Right ventricle myocardium superior (tissue), 1 donor: ENCODE data around the gene PCAT6. TPM values are rescaled to one million over a fixed set of nuclear protein-coding genes. Genes with fewer than 3 reads are reported as not detected.
"Not testable (repeated sequence)": the region's sequence is repeated elsewhere in the genome, so short reads cannot be mapped to it uniquely, and the experiment has no call there.

Experiments
- ATAC-seq: fragments of 200-7000 bp; cut with Tn5 transposase; one replicate; pipeline ENCODE4 v1.9.1; 2020; ENCODE audit warnings: mild to moderate bottlenecking; ENCODE audit not compliant: poor library complexity
- DNase-seq: peaks from one replicate; pipeline ENCODE4 v3.0.0-alpha.2; 2020
- intact Hi-C: fragments of 100-400 bp; cut with DNase I; formaldehyde crosslinking; loops from one replicate; pipeline ENCODE4 v1.11.2; 2022
- long read RNA-seq: library from polyadenylated mRNA; unstranded; transcript quantifications from one replicate; pipeline ENCODE4 v2.0.0, GENCODE V29; 2021
- total RNA-seq: library from RNA; stranded (reverse); fragmentation: NEBNext Ultra II Directional; extraction: Animal tissue kit (Norgen Biotek cat#: 25700); gene quantifications from one replicate; pipeline ENCODE4 v1.2.1, GENCODE V29; 2021
- donor health status: DM: no; HTN: yes; CAD: no; lungs with severe emphysema.

PCAT6 gene
- 1.0 TPM for total RNA-seq
- long read RNA-seq = 0 reads

GRCh38 chr1:202810615-202811295 is at the start of gene PCAT6:
Gene PCAT6 (plus strand): TSS chr1:202810954.
- intact Hi-C loops = loop anchor here (10.0 kb wide), 1 partner anchor 54 kb away; no protein-coding TSS in a partner anchor
- ATAC-seq (peak; percentile 96), DNase-seq (peak; percentile 96)

DNA sequence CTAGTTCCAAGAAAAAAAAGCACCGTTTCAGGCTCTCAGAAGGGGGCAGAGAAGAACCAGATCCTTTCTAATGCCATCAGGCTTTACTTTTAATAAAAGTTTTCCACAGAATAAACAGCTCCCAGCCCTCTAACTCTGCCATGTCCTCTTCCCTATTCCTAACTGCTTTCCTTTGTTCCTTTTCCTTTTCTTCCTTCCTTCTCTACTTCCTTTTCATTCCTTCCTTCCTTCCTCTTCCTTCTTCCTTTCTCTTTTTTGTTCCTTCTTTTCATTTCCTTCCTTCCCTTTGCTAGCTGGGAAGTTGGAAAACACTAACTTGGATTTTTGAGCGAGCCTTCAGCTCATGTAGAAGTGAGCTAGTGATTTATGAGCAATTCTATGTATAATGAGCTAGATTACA is 48.7 kb upstream of the PCAT6 start:
- no peak for DNase-seq
- intact Hi-C loops = no loop called here
- ATAC-seq = no peak

GRCh38 chr1:202765721-202766120 is 45.0 kb upstream of the PCAT6 start:
- intact Hi-C loops = no loop called here
- no peak for DNase-seq

GRCh38 chr1:202770135-202770534 is 40.6 kb upstream of the PCAT6 start:
- intact Hi-C loops = no loop called here
- no peak for DNase-seq
- ATAC-seq = no peak

More at GRCh38 chr1:202765721-202766120, 45.0 kb upstream of the PCAT6 start:
- ATAC-seq = no peak

- no peak for DNase-seq
- intact Hi-C loops = no loop called here
- ATAC-seq = no peak
Observed at GRCh38 chr1:202781180-202781579, 29.6 kb upstream of the PCAT6 start.

DNA sequence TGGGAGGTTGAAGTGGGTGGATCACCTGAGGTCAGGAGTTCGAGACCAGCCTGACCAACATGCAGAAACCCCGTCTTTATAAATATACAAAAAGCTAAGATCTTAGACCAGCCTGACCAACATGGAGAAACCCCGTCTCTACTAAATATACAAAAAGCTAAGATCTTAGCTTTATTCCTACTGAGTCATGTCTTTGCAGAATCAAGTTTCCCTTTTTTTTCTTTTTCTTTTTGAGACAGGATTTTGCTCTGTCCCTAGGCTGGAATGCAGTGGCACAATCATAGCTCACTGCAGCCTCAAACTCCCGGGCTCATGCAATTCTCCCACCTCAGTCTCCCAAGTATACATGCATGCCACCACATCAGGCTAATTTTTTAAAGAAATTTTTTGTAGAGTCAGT is 23.9 kb upstream of the PCAT6 start:
- no peak for DNase-seq
- intact Hi-C loops = no loop called here
- no peak for ATAC-seq

- DNase-seq (no peak), ATAC-seq (no peak)
- intact Hi-C loops = no loop called here
Observed at GRCh38 chr1:202788800-202789199, 22.0 kb upstream of the PCAT6 start.

GRCh38 chr1:202791077-202791747 is 19.5 kb upstream of the PCAT6 start:
- DNase-seq = no peak
- intact Hi-C loops = no loop called here
- ATAC-seq = no peak

DNA sequence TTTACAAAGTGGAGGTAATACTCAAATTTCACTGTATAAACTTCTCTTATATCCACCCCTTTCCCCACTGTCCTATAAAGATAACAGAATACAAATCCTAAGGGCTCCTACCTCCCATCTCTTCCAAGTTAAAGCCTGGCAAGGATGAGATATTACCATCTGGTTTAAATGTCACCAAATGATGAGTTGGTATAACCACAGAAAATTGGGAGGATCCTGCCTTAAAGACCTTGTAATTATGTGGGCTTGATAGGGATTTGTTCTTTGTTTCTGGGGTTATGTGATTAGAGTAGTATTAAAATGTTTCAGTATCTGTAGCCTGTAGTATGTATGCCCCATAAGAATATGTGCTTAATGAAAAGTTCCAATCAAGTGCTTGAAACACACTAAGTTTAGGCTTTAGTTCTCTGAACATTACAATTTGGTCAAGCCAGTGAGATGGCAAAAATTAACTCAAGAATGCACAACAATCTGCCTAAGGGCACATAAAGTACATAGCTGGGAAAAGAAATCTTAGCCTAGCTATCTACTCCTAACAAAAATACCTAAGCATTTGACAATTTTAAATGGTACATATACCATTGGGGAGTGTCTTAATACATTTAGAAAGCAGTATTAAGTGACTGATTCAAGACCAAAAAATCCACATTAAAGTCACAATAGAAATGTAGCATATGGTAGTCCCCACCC is 16.6 kb upstream of the PCAT6 start:
- DNase-seq (no peak), ATAC-seq (no peak)
- intact Hi-C loops = no loop called here

GRCh38 chr1:202794931-202795330 is 15.8 kb upstream of the PCAT6 start:
- intact Hi-C loops, DNase-seq, ATAC-seq: not testable (repeated sequence)

GRCh38 chr1:202796670-202797069 is 14.1 kb upstream of the PCAT6 start:
- DNase-seq (no peak), ATAC-seq (no peak)
- intact Hi-C loops = no loop called here

DNA sequence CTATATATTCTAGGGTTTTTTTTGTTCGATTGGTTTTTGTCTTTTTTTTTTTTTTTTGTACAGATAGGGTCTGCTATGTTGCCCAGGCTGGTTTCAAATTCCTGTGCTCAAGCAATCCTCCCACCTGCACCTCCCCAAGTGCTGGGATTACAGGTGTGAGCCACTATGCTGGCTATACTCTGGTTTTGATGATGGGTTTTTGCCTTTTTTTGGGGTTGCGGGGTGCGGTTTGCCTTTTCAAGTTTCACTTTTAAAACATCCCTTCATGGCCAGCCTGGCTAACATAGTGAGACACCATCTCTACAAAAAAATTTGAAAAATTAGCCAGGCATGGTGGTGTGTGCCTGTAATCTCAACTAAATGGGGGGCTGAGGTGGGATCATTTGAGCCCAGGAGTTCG is 12.5 kb upstream of the PCAT6 start:
- intact Hi-C loops = no loop called here

GRCh38 chr1:202798792-202799331 is 11.9 kb upstream of the PCAT6 start:
- intact Hi-C loops = no loop called here
- DNase-seq (no peak), ATAC-seq (no peak)

More for the DNA sequence above, 12.5 kb upstream of the PCAT6 start:
- no peak for ATAC-seq
- no peak for DNase-seq

GRCh38 chr1:202800742-202801141 is 10.0 kb upstream of the PCAT6 start:
- DNase-seq (no peak), ATAC-seq (no peak)
- intact Hi-C loops = no loop called here

DNA sequence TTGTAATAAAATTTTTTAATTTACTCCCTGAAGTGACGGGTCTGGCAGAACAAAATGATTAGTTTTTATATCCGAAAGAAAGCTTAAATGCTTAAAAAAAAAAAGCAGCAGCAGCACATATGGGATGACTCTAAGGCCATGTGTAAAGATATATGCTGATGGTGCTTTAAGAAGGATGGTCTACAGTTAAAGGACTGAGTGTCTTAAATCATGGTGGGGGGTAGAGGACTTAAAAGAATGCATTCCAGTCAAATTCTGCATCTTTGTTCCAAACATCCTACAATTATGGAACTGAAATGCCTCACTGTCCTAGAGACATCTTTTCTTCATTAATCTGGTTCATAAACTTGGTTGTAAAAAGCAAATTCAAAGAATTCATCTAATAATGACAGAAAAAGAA is 9.6 kb upstream of the PCAT6 start:
- no peak for DNase-seq
- ATAC-seq = no peak
- intact Hi-C loops = no loop called here

DNA sequence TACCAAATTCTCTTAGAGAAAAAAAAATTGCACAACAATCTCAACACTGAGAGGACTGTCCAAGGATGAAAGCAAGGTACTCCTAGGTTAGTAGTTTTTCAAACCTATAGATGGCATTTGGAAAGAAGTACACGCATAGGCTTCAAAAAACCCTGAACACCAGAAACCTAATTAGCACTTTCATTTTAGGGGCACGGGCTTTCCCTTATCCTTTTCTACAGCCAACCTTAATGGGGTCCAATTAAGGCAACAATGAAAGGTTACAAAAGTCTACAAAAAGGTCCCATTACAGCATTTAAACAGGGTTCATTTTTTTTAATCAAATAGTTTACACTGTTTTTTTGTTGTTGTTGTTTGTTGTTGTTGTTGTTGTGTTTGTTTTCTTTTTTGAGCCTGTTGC is 8.7 kb upstream of the PCAT6 start:
- no peak for ATAC-seq
- intact Hi-C loops = no loop called here
- no peak for DNase-seq

DNA sequence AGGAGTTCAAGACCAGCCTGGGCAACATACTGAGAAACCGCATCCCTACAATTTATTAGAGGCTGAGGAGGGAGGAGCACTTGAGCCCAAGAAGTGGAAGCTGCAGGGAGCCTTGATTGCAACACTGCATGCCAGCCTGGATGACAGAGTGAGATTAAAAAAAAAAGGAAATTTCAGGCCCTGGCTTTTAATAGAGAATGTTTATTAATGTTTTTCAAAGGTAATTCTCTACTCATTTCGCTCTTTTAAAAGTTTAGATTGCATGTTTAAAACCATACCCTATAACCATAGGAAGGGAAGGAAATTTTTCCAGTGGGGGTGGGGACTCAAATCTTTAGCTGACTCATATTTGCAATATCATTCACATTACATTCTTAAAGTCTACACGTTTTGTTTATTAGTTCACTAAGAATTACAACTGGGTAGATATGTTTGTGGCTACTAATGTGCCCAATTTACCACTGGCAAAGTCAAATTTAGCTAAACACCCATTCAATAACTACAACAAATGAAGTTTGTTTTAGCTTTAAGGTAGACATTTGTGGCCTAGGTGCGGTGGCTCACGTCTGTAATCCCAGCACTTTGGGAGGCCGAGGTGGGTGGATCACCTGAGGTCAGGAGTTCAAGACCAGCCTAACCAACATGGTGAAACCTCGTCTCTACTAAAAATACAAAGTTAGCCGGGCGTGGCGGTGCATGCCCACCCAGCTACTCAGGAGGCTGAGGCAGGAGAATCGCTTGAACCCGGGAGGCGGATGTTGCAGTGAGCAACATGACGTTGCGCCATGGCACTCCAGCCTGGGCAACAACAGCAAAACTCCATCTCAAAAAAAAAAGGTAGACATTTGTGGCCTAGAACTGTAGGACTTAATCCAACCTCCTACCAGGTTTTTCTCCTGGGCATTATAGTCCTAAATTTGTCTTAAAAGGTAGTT is 7.5 kb upstream of the PCAT6 start:
- ATAC-seq = no peak
- DNase-seq = no peak
- intact Hi-C loops = no loop called here

- ATAC-seq (no peak), DNase-seq (no peak)
- intact Hi-C loops = no loop called here
Observed at GRCh38 chr1:202804126-202804525, 6.6 kb upstream of the PCAT6 start.
